ENCODE data around the gene SFT2D3.

DNA sequence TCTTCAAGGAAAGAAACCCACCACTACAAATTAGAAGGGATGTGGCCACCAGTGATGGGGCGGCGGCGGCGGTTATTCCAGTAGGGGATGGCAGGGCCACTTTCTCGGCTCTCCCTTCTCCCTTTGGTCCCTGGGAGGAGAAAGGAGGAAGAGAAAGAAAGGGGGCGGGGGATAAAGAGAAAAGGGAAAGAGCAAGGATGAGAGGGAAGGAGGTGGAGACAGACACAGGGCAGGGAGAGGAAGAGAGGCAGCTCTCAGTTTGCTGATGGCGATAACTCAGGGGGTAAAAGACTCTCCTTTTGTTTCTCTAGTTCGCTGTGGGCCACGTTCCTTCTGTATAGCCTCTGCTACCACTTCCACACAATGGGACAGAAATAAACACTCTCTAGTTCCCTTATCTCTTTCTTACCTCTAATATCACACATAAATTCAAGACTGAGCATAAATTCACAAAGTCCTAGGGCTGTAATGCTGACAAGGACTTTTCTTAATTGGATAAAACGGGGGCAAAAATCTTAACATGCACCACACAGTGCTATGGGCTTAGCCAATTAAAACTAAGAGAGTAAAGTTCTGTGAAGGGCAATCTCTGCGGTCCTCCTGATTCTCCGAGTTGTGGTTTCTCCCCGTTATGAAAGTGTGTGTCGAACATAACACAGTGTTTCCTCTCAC lies 14.6 kb downstream of the SFT2D3 start:
- TF ChIP-seq, protein P1, sequence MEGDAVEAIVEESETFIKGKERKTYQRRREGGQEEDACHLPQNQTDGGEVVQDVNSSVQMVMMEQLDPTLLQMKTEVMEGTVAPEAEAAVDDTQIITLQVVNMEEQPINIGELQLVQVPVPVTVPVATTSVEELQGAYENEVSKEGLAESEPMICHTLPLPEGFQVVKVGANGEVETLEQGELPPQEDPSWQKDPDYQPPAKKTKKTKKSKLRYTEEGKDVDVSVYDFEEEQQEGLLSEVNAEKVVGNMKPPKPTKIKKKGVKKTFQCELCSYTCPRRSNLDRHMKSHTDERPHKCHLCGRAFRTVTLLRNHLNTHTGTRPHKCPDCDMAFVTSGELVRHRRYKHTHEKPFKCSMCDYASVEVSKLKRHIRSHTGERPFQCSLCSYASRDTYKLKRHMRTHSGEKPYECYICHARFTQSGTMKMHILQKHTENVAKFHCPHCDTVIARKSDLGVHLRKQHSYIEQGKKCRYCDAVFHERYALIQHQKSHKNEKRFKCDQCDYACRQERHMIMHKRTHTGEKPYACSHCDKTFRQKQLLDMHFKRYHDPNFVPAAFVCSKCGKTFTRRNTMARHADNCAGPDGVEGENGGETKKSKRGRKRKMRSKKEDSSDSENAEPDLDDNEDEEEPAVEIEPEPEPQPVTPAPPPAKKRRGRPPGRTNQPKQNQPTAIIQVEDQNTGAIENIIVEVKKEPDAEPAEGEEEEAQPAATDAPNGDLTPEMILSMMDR (IDR thresholded peaks at IDR 0.05; ENCODE audit: poor library complexity): no peak
- TF ChIP-seq EZH2phosphoT487 (IDR thresholded peaks at IDR 0.05; ENCODE audit: low read depth, severe bottlenecking, unreplicated experiment): no peak
